Measurements from ENCODE around the gene ANAPC16.

Gene ANAPC16

GRCh38 chr10:72260976-72261783 is 45.4 kb downstream of the ANAPC16 start:
- no peak for TF ChIP-seq CTCF (IDR thresholded peaks at IDR 0.05; ENCODE audit: low read depth, low read length)
- peak overlapping the region; percentile 43 for H3K4me3 ChIP-seq (ENCODE audit: low read depth, low read length)

GRCh38 chr10:72261784-72262404 is 46.1 kb downstream of the ANAPC16 start:
- TF ChIP-seq CTCF (IDR thresholded peaks at IDR 0.05; ENCODE audit: low read depth, low read length), result no peak
- H3K4me3 ChIP-seq (ENCODE audit: low read depth, low read length), result no peak overlapping the region

GRCh38 chr10:72263613-72264241 is 47.9 kb downstream of the ANAPC16 start:
- no peak overlapping the region for H3K4me3 ChIP-seq (ENCODE audit: low read depth, low read length)
- TF ChIP-seq CTCF (IDR thresholded peaks at IDR 0.05; ENCODE audit: low read depth, low read length), result no peak

- H3K4me3 ChIP-seq (ENCODE audit: low read depth, low read length), result no peak overlapping the region
- no peak for TF ChIP-seq CTCF (IDR thresholded peaks at IDR 0.05; ENCODE audit: low read depth, low read length)
These were observed 48.7 kb downstream of the ANAPC16 start for GRCh38 chr10:72264536-72264935.

GRCh38 chr10:72265508-72265907 is 49.7 kb downstream of the ANAPC16 start:
- H3K4me3 ChIP-seq (ENCODE audit: low read depth, low read length), result no peak overlapping the region
- no peak for TF ChIP-seq CTCF (IDR thresholded peaks at IDR 0.05; ENCODE audit: low read depth, low read length)

GRCh38 chr10:72265990-72266865 is 50.4 kb downstream of the ANAPC16 start:
- no peak for TF ChIP-seq CTCF (IDR thresholded peaks at IDR 0.05; ENCODE audit: low read depth, low read length)
- H3K4me3 ChIP-seq (ENCODE audit: low read depth, low read length), result no peak overlapping the region
